ENCODE measurements around the gene FSHB. TPM values are rescaled to one million over a fixed set of nuclear protein-coding genes. Genes with fewer than 3 reads are reported as not detected.

The FSHB gene
- total RNA-seq, 1 experiment from 2014 or later: not detected

DNA sequence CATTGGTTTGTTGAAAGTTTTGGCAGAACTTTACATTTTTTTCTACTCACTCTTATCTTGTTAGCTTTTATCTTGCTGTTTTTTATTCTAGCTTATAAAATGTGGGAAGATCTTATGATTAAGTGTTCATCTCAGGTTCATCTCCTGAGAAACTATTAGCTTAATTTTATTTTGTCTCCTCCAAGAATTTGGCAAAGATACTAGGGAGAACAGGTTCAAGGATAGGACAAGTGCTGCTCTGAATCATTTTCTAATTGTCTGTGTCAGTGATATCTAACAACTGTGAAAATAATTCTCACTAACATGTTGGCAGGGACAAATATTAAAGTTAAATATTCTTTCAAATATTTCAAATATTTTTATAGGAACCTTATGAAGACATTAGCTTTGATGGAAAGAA, 38.2 kb upstream of the FSHB start:
- Histone ChIP-seq H3K4me1 (ENCODE audit: control insufficient read depth, insufficient read depth, low read length) (no peaks in the 10 kb centered on the region), H3K27ac (ENCODE audit: low read length) (no peak overlapping the region), H3K4me3 (ENCODE audit: low read depth in 2 of 2, low read length in 2 of 2) (no peak overlapping the region), H3K9me3 (ENCODE audit: control insufficient read depth, insufficient read depth, low read depth, low read length) (no peaks in the 10 kb centered on the region), H3K27me3 (ENCODE audit: control insufficient read depth, insufficient read depth, low read length) (no peaks in the 10 kb centered on the region), H3K36me3 (ENCODE audit: control insufficient read depth, insufficient read depth, low read length) (no peaks in the 10 kb centered on the region)
- in situ Hi-C loops (cut with HindIII; ENCODE audit: low pct_unique_long_range_greater_than_20kb, low sequenced_read_pairs) (no loop called here), intact Hi-C loops (cut with micrococcal nuclease; ENCODE audit: unreplicated experiment) (no loop called here)
- BruUV-seq (replicated peaks): no TSS peak
- DNase-seq (ENCODE audit: low read depth, low spot score) (no peak), ATAC-seq (no peak)
- no peak for TF ChIP-seq SIN3A (IDR thresholded peaks at IDR 0.05; ENCODE audit: borderline replicate concordance, insufficient read depth, low read depth, low read length)
- TF ChIP-seq CTCF (IDR thresholded peaks at IDR 0.05): no peak
- TF ChIP-seq TCF7L2 (IDR thresholded peaks at IDR 0.05; ENCODE audit: low read depth, low read length): no peak
- TF ChIP-seq POLR2AphosphoS5 (IDR thresholded peaks at IDR 0.05; ENCODE audit: low read depth, low read length): no peak
- TF ChIP-seq, protein P1, sequence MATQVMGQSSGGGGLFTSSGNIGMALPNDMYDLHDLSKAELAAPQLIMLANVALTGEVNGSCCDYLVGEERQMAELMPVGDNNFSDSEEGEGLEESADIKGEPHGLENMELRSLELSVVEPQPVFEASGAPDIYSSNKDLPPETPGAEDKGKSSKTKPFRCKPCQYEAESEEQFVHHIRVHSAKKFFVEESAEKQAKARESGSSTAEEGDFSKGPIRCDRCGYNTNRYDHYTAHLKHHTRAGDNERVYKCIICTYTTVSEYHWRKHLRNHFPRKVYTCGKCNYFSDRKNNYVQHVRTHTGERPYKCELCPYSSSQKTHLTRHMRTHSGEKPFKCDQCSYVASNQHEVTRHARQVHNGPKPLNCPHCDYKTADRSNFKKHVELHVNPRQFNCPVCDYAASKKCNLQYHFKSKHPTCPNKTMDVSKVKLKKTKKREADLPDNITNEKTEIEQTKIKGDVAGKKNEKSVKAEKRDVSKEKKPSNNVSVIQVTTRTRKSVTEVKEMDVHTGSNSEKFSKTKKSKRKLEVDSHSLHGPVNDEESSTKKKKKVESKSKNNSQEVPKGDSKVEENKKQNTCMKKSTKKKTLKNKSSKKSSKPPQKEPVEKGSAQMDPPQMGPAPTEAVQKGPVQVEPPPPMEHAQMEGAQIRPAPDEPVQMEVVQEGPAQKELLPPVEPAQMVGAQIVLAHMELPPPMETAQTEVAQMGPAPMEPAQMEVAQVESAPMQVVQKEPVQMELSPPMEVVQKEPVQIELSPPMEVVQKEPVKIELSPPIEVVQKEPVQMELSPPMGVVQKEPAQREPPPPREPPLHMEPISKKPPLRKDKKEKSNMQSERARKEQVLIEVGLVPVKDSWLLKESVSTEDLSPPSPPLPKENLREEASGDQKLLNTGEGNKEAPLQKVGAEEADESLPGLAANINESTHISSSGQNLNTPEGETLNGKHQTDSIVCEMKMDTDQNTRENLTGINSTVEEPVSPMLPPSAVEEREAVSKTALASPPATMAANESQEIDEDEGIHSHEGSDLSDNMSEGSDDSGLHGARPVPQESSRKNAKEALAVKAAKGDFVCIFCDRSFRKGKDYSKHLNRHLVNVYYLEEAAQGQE (IDR thresholded peaks at IDR 0.05; ENCODE audit: insufficient read depth in 1 of 2, low read depth in 2 of 2, low read length in 1 of 2): no peak
- CTCF ChIA-PET: no interaction called here
- POLR2A ChIA-PET: no interaction called here

- in situ Hi-C loops (cut with HindIII; ENCODE audit: low pct_unique_long_range_greater_than_20kb, low sequenced_read_pairs): no loop called here
- Histone ChIP-seq H3K36me3 (ENCODE audit: control insufficient read depth, insufficient read depth, low read length) (no peaks in the 10 kb centered on the region), H3K4me1 (ENCODE audit: control insufficient read depth, insufficient read depth, low read length) (no peaks in the 10 kb centered on the region), H3K4me3 (ENCODE audit: low read depth in 2 of 2, low read length in 2 of 2) (no peak overlapping the region), H3K9me3 (ENCODE audit: control insufficient read depth, insufficient read depth, low read depth, low read length) (no peaks in the 10 kb centered on the region), H3K27ac (ENCODE audit: low read length) (no peak overlapping the region), H3K27me3 (ENCODE audit: control insufficient read depth, insufficient read depth, low read length) (no peaks in the 10 kb centered on the region)
- TF ChIP-seq TCF7L2 (IDR thresholded peaks at IDR 0.05; ENCODE audit: low read depth, low read length) (no peak), CTCF (IDR thresholded peaks at IDR 0.05) (peak; percentile 84)
- intact Hi-C loops (cut with micrococcal nuclease; ENCODE audit: unreplicated experiment): loop anchor here (2.0 kb wide), 1 partner anchor 748 kb away; no protein-coding TSS in a partner anchor
- CTCF ChIA-PET: interaction anchor here (0.6 kb wide), 1 partner anchor 718 kb away, joined by 11 read pairs; no protein-coding TSS in a partner anchor
- peak; percentile 24 for DNase-seq (ENCODE audit: low read depth, low spot score)
- no TSS peak for BruUV-seq (replicated peaks)
- POLR2A ChIA-PET: no interaction called here
- ATAC-seq: peak; percentile 84
These were observed 34.2 kb upstream of the FSHB start for GRCh38 chr11:30196400-30197206.

Measured in Panc1 (cell line).